GM12865 (cell line): ENCODE results near the gene FUT7.

ENCODE experiments used
- DNase-seq: peaks from one replicate; pipeline ENCODE4 v3.0.0; 2010; ENCODE audit warnings: low read depth
- H3K4me3 ChIP-seq: 2 replicates; pipeline ENCODE4 v1.5.1; 2011; ENCODE audit warnings: mild to moderate bottlenecking, low read depth, low read length, control low read depth
- TF ChIP-seq, protein P1 (sequence below): IDR thresholded peaks from 2 replicates; pipeline ENCODE4 v1.5.1; 2011; ENCODE audit warnings: low read length, control low read depth, low read depth, inconsistent platforms; ENCODE audit not compliant: insufficient read depth; ENCODE audit errors: missing control alignments

The FUT7 gene

DNA sequence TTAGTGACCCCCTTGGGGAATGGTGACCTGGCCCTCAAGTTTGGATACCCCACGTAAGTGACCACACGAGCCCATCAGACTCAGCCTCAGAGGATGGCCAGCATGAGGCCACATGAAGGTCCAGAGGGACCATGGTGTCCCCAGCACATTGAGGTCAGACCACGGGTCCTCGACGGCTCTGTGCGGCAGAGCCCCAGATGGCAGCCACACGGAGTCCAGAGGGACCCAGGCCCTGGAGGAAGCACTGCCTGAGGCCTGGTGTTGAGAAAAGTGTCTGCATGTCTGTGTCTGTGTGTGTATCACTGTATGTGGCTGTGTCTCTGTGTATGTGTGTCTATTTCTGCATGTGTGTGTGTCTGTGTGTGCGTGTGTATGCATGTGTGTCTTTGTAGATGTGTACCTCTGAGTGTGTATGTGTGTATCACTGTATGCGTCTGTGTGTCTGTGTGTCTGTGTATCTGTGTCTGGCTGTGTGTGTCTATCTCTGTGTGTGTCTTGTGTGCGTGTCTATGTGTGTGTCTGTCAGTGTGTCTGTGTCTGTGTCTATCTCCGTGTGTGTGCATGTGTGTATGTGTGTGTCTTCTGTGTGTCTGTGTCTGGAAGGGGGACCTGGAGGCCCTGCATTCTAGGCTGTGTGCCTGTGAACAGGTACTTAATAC, 48.1 kb downstream of the FUT7 start:
- no peak overlapping the region for H3K4me3 ChIP-seq
- DNase-seq = no peak
- TF ChIP-seq, protein P1, sequence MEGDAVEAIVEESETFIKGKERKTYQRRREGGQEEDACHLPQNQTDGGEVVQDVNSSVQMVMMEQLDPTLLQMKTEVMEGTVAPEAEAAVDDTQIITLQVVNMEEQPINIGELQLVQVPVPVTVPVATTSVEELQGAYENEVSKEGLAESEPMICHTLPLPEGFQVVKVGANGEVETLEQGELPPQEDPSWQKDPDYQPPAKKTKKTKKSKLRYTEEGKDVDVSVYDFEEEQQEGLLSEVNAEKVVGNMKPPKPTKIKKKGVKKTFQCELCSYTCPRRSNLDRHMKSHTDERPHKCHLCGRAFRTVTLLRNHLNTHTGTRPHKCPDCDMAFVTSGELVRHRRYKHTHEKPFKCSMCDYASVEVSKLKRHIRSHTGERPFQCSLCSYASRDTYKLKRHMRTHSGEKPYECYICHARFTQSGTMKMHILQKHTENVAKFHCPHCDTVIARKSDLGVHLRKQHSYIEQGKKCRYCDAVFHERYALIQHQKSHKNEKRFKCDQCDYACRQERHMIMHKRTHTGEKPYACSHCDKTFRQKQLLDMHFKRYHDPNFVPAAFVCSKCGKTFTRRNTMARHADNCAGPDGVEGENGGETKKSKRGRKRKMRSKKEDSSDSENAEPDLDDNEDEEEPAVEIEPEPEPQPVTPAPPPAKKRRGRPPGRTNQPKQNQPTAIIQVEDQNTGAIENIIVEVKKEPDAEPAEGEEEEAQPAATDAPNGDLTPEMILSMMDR = no peak

DNA sequence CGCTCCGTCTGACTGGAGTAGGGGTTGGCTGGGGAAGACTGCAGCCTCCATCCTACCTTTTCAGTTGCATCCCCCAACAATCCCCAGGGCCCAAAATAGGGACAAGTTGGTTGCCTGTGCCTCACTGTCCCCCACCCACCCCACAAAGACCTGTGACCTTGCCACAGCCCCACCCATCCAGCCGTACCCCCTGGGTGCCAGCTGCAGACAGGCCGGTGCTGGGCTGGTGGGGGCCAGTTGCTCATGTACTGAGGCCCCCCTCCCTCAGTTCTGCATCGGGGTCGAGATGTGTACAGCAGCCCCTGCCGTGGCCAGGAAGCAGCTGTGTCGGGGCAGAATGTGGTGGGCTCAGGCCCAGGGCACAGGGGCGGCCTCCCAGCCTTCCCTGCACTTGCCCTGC, 48.7 kb downstream of the FUT7 start:
- TF ChIP-seq, protein P1 = no peak
- no peak for DNase-seq
- no peak overlapping the region for H3K4me3 ChIP-seq

DNA sequence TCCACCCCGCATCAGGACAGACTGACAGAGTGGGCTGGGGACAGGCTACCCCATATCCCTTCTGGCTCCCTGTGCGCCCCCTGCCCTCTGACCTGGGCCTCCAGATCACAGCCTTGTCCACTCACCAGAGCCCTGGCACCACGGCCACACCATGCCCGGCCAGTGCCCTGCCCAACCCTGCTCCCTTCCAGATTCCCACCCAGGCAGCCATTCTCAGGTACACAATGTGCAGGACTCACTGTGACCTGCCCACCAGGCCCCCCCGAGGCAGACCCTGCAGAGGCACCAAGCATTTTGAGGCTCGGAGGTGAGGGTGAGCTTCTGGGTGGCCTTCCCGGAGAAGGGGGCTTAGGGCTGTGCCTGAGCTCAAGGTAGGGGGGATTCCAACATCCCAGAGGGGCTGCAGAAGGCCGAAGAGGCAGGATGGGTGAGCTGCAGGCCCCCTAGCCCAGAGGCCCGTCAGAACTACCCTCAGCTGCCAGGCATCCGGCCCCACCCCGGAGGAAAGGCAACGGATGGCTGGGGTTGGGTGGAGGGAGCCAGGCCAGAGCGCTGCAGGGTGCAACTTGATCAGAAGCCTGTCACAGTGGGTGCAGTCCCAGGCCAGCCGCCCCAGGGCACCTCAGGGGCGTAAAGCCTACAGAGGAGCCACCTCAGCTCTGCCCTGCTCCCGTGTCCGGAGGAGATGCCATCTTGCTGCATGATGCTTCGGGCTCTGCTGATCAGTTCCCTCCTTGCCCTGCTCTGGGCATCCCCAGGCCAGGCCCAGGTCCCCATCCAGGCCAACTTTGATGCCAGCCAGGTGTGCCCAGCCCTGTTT, 49.4 kb downstream of the FUT7 start, which contains the start of gene LCNL1:
TSS of gene LCNL1 (plus strand) at position 762 of the 820 bp plus-strand sequence. CDS start 594 bp downstream, outside the sequence.
- TF ChIP-seq, protein P1 = no peak
- H3K4me3 ChIP-seq = no peak within 1 kb of the TSS
- DNase-seq = no peak

DNA sequence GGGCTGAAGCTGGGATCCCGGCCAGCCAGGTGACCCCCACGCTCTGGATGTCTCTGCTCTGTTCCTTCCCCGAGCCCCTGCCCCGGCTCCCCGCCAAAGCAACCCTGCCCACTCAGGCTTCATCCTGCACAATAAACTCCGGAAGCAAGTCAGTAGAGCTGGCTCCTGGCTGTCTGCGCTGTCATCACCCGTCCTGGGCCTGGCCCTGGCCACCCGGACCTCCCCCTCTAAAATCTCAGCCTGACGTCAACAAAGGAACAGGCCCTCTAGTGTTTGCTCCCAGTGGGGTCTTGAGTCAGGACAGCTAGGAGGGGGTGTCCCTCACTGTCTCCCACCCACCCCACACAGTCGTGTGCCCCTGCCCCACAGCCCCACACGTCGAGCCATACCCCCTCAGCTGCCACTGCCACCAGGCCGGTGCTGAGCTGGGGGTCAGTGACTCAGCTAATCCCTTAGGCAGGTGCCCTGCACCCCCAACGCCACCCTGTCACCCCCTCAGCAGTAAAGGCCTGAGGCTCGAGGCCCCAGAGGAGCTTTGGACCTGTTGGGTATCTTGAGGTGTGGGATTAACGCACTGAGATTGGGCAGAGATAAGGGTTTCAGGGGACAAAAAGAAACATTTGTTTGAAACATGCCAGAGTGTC, 50.2 kb downstream of the FUT7 start:
- no peak overlapping the region for H3K4me3 ChIP-seq
- DNase-seq = no peak
- TF ChIP-seq, protein P1 = no peak

- H3K4me3 ChIP-seq = no peak overlapping the region
- DNase-seq = no peak
- TF ChIP-seq, protein P1 = no peak
Measured at GRCh38 chr9:136980669-136981478, 51.0 kb downstream of the FUT7 start.
